Raji (cell line): Measurements from ENCODE around the gene TCF23.

Experiments
- POLR2A ChIP-seq: IDR thresholded peaks from 2 replicates; pipeline ENCODE4 v1.6.1; 2011; ENCODE audit warnings: low read depth, low read length, control low read depth; ENCODE audit not compliant: insufficient read depth

Gene TCF23

DNA sequence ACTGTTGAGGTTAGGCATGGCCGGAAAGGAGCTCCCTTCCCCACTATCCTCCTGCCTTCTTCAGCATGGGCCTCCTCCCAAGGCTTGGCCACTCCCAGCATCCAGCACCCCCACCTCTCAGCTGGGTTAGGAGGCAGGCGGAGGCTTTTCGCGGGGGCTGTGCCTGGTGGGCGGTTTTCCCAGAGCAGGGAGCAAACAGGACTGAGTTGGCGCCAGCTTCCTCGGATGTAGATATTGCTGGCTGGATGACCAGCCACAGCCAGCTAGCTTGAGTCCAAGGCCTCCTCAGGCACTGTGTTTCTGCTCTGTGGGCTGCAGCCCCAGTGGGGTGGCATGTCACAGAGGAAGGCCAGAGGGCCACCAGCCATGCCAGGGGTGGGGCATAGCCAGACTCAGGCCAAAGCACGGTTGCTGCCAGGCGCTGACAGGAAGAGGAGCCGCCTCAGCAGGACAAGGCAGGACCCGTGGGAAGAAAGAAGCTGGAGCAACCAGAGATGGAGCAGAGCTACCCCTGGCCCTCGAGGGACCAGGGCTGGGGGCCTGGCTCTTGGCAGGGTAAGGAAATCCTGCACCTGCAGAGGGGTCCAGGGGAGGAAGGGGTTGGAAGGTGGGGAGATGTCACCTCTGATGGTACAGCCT, at the start of gene TCF23:
TCF23 (plus strand) TSS at position 204 of the 639 bp plus-strand sequence; CDS start at position 334, 130 bp downstream.
- TF ChIP-seq POLR2A: no peak

DNA sequence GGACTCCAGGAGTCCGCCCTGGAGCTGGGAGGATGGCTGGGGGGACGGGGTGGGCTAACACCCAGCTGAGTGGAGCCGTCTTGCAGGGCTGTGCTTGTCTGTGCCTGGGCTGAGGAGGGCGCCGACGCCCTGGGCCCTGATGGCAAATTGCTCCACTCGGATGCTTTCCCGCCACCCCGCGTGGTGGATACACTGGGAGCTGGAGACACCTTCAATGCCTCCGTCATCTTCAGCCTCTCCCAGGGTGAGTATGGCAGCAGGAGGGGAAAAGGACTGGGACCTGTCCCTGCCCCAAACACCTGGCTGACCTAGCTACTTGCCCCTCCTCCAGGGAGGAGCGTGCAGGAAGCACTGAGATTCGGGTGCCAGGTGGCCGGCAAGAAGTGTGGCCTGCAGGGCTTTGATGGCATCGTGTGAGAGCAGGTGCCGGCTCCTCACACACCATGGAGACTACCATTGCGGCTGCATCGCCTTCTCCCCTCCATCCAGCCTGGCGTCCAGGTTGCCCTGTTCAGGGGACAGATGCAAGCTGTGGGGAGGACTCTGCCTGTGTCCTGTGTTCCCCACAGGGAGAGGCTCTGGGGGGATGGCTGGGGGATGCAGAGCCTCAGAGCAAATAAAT, 49.4 kb upstream of the TCF23 start:
- TF ChIP-seq POLR2A: no peak

DNA sequence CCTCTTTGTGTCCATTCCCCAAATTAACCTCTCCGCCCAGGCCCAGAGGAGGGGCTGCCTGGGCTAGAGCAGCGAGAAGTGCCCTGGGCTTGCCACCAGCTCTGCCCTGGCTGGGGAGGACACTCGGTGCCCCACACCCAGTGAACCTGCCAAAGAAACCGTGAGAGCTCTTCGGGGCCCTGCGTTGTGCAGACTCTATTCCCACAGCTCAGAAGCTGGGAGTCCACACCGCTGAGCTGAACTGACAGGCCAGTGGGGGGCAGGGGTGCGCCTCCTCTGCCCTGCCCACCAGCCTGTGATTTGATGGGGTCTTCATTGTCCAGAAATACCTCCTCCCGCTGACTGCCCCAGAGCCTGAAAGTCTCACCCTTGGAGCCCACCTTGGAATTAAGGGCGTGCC, 48.8 kb upstream of the TCF23 start:
- TF ChIP-seq POLR2A: no peak

DNA sequence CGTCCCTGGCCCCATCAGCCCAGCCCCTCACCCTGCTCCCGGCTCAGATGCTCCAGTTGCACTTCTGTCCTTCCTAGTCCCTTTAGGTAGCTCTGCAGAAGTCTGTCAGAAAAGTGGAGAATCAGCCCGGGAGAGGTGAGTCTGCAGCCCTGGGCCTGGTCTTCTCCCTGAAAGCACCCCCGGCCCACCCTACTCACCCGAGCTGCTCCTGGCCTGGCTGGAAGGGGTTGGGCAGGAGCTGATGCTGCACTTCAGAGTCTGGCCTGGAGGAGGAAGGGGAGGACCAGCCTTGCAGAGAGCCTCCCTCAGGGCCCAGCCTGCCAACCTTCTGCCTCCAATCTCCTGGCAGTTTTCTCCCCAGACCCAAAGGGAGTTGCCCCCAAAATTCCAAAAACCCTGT, 46.5 kb upstream of the TCF23 start:
- TF ChIP-seq POLR2A: no peak

DNA sequence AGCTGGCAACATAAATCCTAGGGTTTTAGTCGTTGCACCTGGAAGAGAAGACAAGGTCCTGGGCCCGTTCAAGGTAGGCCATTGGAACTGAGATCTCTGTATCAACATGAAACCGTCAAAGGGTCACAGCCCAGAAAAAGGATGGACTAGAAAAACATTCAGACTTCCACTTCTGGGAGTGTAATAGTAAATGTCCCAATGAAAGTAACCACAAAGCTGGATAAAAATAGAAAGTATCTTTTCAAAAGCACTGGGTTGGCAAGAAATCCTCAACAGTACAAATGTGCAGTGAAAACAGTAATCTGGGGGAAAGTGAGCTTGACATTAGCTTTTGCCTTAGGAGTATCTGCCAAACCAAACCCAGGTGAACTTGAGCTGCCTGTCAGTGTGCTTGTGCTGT, 42.8 kb upstream of the TCF23 start:
- TF ChIP-seq POLR2A: no peak

DNA sequence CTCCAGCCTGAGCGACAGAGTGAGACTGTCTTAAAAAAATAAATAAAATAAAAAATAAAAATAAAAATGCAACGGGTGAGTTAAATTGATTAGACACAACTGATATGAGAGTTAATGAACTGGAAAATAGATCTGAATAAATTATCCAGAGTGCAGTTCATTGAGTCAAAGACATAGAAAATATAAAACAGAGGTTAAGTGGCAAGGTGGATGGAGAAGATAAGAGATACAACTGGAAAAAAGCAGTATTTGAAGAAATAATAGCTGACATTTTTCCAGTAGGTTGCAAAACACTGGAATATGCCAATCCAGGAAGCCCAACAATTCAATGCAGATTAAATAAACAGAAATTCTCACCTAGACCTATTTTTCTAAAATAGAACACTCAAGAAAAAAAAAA, 40.6 kb upstream of the TCF23 start:
- TF ChIP-seq POLR2A: no peak

DNA sequence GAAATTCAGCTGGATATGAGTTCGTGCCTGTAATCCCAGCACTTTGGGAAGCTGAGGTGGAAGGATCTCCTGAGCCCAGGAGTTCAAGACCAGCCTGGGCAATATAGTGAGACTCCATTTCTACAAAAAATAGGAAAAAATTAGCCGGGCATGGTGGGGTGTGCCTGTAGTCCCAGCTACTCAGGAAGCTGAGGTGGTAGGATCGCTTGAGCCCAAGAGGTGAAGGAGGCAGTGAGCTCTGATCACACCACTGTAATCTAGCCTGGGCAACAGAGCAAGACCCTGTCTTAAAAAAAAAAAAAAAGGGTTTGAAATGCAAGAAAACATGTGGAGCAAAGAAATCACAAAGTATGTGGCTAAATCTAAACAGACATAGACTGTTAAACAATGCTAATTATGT, 39.7 kb upstream of the TCF23 start:
- TF ChIP-seq POLR2A: no peak

DNA sequence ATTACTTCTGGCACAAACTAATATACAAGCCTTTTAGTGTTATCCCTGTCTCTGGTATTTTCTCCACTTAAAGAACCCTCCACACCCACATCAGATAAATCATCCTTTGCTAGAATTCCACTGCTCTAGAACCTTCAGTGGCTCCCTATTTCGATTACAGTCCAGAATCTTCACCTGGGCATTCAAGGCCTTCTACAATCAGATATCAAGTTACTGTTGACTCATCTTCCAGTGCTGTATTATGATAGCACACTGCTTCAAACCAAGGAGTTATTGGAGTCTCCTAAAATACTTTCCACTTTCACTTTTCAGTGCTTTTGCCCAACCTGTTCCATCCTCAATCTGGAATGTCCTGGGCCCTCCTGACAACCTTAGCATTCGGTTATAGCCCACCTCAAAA, 33.3 kb upstream of the TCF23 start:
- no peak for TF ChIP-seq POLR2A

DNA sequence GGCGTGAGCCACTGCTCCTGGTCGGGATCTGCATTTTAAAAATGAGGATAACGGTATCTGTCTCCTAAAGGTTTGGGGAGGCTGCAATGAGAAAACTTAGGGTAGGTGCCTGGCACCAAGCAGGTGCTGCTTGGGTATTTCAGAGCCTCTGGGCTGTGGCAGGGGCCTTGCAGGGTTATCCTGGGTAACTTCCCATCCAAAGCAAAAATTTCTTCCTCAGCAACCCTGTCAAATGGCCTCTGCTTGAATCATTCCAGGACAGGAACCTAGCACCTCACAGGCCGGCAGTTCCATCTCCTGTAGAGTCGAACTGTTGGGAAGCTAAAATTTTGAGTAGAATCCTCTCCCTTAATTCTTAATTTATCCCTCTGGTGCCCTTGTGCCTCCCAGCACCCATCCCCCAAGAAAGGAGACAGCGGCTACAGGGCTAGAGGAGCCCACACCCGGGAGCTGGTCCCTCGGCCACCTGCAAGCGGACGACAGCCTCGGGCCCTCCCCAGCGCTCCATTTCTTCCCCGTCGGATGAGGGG, 30.7 kb upstream of the TCF23 start:
- no peak for TF ChIP-seq POLR2A

DNA sequence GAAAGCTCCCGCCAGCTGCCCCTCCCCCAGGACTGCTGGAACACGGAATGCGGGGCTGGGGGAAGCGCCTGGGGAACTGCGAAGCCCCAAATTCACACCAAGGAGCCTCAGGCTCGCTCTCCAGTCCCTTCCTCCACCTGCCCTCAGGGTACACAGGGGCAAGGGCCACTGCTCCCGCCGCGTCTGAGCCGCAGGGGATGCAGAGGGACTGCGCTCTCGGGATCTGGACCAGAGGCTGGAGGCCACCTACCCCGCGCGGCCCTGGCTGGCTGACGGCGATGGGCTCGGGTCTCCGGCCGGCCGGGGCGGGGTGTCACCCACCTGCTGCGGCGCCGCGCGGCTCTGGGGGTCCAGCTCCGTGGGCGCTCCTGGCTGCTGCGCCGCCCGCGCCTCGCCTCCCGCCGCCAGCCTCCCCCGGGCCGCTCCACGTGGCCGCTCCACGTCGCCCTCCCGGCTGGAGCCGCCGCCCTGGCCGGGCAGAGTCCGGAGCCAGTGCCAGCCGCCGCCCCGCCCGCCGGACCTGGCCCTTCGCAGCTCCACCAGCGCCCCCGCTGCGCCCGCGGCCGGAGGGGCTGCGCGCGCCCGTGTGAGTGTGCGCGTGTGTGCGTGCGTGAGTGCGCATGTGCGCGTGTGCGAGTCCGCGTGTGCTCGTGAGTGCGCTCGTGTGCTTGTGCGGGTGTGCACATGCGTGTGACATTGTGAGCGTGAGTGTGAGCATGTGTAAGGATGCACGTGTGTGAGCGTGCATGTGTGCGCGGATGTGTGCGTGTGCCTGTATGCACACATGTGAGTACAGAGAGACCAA, 30.1 kb upstream of the TCF23 start, which contains the start of gene CGREF1:
CGREF1 (minus strand) TSS at position 604 of the 805 bp plus-strand sequence. CDS start 14,762 bp downstream, outside the sequence.
- TF ChIP-seq POLR2A: no peak

DNA sequence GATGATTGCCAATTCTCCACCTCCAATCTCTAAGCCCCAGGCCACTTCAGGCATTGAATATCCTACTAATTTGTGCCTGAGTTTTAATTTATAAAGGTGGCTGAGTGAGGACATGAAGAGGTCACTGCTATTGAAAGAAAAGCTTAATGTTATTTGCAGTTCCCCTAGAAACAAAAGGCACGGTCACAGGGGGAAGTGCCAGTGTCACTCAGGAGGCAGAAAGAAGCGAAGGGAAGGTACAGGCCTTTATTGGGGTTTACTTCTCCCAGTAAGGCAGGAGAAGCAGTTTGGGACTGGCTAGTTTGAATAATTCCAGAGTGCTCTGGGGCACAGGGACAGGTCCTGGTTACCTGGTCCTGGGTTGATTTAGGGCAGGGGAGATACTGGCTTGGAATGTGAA, 26.9 kb upstream of the TCF23 start:
- TF ChIP-seq POLR2A: no peak

DNA sequence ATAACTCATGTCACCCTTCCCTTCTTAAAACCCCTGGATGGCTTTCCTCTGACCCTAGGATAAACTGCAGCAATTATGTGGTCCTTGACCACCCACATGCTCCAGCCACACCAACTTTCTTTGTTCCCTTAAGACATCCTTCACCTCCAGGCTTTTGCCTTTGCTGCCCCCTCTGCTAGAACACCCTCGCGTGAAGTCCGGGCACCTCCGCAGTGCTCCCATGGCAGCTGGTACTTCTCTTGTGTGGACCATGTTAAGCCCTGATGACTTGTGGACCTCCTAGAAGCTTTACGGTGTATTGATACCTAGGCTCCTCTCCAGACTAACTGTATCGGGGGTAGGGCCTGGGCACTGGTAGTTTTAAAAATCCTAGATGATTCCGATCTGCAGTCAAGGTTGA, 26.0 kb upstream of the TCF23 start:
- TF ChIP-seq POLR2A: no peak

DNA sequence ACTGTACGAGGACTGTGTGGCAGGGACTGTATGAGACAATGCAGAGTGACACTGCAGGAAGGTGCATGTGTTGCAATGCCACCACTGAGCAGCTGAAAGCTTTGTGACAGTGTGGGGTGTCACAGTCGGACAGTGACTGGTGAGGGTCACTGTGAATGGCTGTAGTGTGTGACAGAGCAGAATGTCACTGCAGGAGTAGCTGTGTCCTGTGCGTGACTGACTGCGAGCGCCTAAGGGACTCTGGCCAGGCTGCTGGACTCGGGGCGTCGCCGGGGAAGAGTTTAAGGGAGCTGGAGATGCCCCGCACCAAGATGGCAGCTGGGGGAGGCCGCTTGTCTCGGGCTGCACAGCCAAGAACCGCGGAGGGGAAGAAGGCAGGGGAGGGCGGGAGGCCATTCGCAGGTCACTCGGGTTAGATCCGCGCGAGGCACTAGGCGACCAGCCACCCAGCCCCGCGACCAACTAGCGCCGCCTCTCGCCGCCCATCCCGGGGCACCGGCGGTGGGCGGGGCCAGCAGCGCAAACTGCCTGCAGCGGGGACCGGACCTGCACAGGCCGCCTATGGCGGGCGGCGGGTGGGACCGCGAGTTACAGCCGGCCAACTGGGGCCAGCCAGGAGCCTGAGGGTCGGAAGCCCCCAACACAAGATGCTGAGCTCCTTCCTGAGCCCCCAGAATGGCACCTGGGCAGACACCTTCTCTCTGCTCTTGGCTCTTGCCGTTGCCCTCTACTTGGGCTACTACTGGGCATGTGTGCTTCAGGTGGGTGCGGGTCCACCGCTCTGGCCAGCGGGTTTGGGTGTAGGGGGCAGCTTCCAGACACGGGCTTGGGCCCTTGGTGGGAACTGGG, 25.3 kb upstream of the TCF23 start, which contains the start of gene ABHD1:
ABHD1 (plus strand) TSS at position 514 of the 849 bp plus-strand sequence; CDS start at position 648, 134 bp downstream.
- TF ChIP-seq POLR2A: no peak

DNA sequence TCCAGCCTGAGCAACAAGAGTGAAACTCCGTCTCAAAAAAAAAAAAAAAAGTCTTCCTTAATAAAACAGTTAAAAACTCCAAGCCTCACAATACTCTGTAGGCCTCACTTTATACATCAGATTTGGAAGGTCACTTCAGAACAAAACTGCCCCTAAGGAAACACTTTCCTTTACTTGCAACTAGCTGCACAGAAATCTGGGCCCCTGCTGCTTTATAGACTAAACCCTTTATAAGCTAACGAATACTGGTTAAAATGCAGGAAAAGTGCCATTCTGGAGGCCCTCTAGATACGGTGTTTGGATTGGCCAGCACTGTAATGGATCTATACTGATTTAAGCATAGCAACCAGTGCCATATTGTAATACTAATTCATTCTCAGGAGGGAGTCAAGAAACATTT, 23.7 kb upstream of the TCF23 start:
- no peak for TF ChIP-seq POLR2A

DNA sequence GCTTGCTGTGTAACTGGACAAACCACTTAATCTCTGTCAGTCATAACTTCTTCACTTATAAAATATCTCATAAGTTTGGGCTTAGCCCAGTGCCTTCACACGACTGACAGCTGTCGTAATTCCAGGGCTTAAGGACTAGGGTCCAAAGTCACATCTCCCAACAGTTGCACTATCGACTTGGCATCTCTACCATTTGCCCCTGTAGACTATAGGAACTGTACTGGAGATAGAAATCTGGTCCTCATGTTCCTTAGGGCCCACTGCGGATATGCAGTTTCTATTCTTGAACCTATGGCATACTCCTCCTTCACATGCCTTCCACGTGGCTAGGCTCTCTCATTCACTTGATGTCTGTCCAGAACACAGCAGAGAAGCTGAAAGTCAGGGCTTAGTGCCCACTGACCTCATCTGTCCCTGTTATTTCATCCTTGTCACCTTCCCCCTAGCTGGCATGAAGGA, 22.5 kb upstream of the TCF23 start:
- TF ChIP-seq POLR2A: no peak
